ENCODE data around the gene RGL1. TPM values are rescaled to one million over a fixed set of nuclear protein-coding genes. Genes with fewer than 3 reads are reported as not detected.

RGL1 gene
- total RNA-seq, 1 experiment from 2014 or later: 34.5 TPM

- peaks cover 7% of the 10 kb centered on the region for H3K4me1 Mint-ChIP-seq (ENCODE audit: low read depth, unreplicated experiment)
- H3K4me3 ChIP-seq (ENCODE audit: low read depth, low read length): no peak overlapping the region
- H3K36me3 Mint-ChIP-seq (ENCODE audit: insufficient read depth, unreplicated experiment): peaks cover 46% of the 10 kb centered on the region
- no peaks in the 10 kb centered on the region for H3K36me3 ChIP-seq (ENCODE audit: control insufficient read depth, insufficient read depth, low read length)
- H3K9me3 Mint-ChIP-seq (ENCODE audit: unreplicated experiment): peaks cover 55% of the 10 kb centered on the region
- CTCF ChIA-PET: no interaction called here
- H3K9me3 ChIP-seq: peaks cover 21% of the 10 kb centered on the region
- POLR2A ChIA-PET: no interaction called here
- no peaks in the 10 kb centered on the region for H3K27me3 Mint-ChIP-seq (ENCODE audit: insufficient read depth, unreplicated experiment)
- no TSS peak for BruUV-seq (replicated peaks)
- no peak overlapping the region for H3K27ac Mint-ChIP-seq (ENCODE audit: unreplicated experiment)
- H3K27me3 ChIP-seq (replicated peaks; ENCODE audit: control insufficient read depth, insufficient read depth, low read length): no peaks in the 10 kb centered on the region
- DNase-seq: no peak
- H3K4me3 Mint-ChIP-seq (ENCODE audit: unreplicated experiment): no peak overlapping the region
- H3K4me1 ChIP-seq: no peaks in the 10 kb centered on the region
- TF ChIP-seq CTCF (IDR thresholded peaks at IDR 0.05; ENCODE audit: insufficient read depth in 1 of 2, low read depth in 1 of 2, low read length in 1 of 2, severe bottlenecking in 1 of 2, unreplicated experiment in 1 of 2): no peak
- intact Hi-C loops (cut with micrococcal nuclease; ENCODE audit: unreplicated experiment): no loop called here
These were observed 31.2 kb upstream of the RGL1 start for GRCh38 chr1:183773482-183774274.

- TF ChIP-seq CTCF (IDR thresholded peaks at IDR 0.05; ENCODE audit: insufficient read depth in 1 of 2, low read depth in 1 of 2, low read length in 1 of 2, severe bottlenecking in 1 of 2, unreplicated experiment in 1 of 2): no peak
- ChIA-PET CTCF (no interaction called here), POLR2A (no interaction called here)
- Mint-ChIP-seq H3K4me3 (ENCODE audit: unreplicated experiment) (no peak overlapping the region), H3K36me3 (ENCODE audit: insufficient read depth, unreplicated experiment) (peaks cover 41% of the 10 kb centered on the region), H3K27me3 (ENCODE audit: insufficient read depth, unreplicated experiment) (no peaks in the 10 kb centered on the region), H3K9me3 (ENCODE audit: unreplicated experiment) (peaks cover 51% of the 10 kb centered on the region), H3K27ac (ENCODE audit: unreplicated experiment) (no peak overlapping the region), H3K4me1 (ENCODE audit: low read depth, unreplicated experiment) (peaks cover 7% of the 10 kb centered on the region)
- Histone ChIP-seq H3K27me3 (replicated peaks; ENCODE audit: control insufficient read depth, insufficient read depth, low read length) (no peaks in the 10 kb centered on the region), H3K9me3 (peaks cover 20% of the 10 kb centered on the region), H3K4me1 (no peaks in the 10 kb centered on the region), H3K4me3 (ENCODE audit: low read depth, low read length) (no peak overlapping the region), H3K36me3 (ENCODE audit: control insufficient read depth, insufficient read depth, low read length) (no peaks in the 10 kb centered on the region)
- intact Hi-C loops (cut with micrococcal nuclease; ENCODE audit: unreplicated experiment): no loop called here
- BruUV-seq (replicated peaks): no TSS peak
- no peak for DNase-seq
These were observed 30.0 kb upstream of the RGL1 start for GRCh38 chr1:183774938-183775337.

GRCh38 chr1:183776731-183777130 lies 28.2 kb upstream of the RGL1 start:
- CTCF ChIA-PET: no interaction called here
- DNase-seq: no peak
- Histone ChIP-seq H3K4me3 (ENCODE audit: low read depth, low read length) (no peak overlapping the region), H3K9me3 (peaks cover 13% of the 10 kb centered on the region), H3K36me3 (ENCODE audit: control insufficient read depth, insufficient read depth, low read length) (no peaks in the 10 kb centered on the region), H3K27me3 (replicated peaks; ENCODE audit: control insufficient read depth, insufficient read depth, low read length) (no peaks in the 10 kb centered on the region), H3K4me1 (no peaks in the 10 kb centered on the region)
- POLR2A ChIA-PET: no interaction called here
- H3K4me3 Mint-ChIP-seq (ENCODE audit: unreplicated experiment): no peak overlapping the region
- no peak for TF ChIP-seq CTCF (IDR thresholded peaks at IDR 0.05; ENCODE audit: insufficient read depth in 1 of 2, low read depth in 1 of 2, low read length in 1 of 2, severe bottlenecking in 1 of 2, unreplicated experiment in 1 of 2)
- no TSS peak for BruUV-seq (replicated peaks)
- H3K4me1 Mint-ChIP-seq (ENCODE audit: low read depth, unreplicated experiment): peaks cover 7% of the 10 kb centered on the region
- no peak overlapping the region for H3K27ac Mint-ChIP-seq (ENCODE audit: unreplicated experiment)
- H3K9me3 Mint-ChIP-seq (ENCODE audit: unreplicated experiment): peaks cover 34% of the 10 kb centered on the region
- no peaks in the 10 kb centered on the region for H3K27me3 Mint-ChIP-seq (ENCODE audit: insufficient read depth, unreplicated experiment)
- intact Hi-C loops (cut with micrococcal nuclease; ENCODE audit: unreplicated experiment): no loop called here
- H3K36me3 Mint-ChIP-seq (ENCODE audit: insufficient read depth, unreplicated experiment): peaks cover 29% of the 10 kb centered on the region

Data from Caco-2 (cell line).